Measurements from ENCODE around the gene NOP9.
A peak's percentile ranks its signal among the peaks of the same experiment; 100 is the strongest.

Gene NOP9

DNA sequence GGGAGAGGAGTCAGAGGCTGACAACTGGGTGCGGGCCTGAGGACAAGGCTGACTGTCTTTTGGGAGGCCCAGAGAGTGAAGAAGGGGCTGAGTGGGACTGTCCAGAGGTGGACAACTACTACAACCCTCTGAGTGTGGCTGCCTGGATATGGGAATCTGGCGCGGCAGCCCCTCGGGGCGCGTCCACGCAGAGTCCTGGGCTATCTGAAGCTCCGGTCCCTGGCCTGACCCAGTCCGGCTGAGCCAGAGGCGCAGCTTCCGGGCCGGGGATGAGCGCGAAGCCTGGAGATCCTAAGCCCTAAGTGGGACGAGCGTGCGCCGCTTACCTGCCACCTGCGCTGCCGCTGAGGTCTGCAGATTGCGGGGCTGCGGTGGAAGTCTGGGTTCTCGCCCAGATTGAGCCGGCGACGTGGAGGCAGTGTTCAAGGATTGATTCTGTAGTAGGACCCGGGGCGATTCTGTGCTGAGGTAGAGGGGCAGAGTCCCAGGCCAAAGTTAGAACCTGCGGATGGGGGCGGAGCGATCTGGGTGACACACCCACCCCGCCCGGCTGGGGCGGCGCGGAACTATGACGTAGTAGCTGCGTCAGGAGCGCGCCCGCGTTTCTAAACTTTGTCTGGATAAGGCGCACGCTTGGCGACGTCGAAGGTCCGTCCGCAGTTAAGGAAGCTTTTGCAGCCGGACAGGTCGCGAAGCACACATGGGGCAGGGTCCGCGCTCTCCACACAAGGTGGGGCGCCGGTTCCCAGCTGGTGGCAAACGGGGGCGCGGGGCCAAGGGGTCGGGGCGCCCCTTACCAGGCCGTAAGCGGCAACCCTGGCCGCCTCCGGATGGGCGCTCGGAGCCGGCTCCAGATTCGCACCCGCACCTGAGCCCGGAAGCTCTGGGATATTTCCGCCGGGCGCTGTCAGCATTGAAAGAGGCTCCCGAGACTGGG is at the start of gene NOP9, which contains the start of gene DHRS1:
NOP9 (plus strand) TSS at position 596 of the 937 bp plus-strand sequence; CDS start at position 701, 105 bp downstream.
DHRS1 (minus strand) TSS at position 526 of the 937 bp plus-strand sequence. CDS start 674 bp downstream, outside the sequence.
- H3K4me3 ChIP-seq (ENCODE audit: low read depth, low read length), result peak within 1 kb of the TSS; percentile 50
- TF ChIP-seq CTCF (IDR thresholded peaks at IDR 0.05; ENCODE audit: borderline replicate concordance, insufficient read depth, low read depth, low read length), result no peak

DNA sequence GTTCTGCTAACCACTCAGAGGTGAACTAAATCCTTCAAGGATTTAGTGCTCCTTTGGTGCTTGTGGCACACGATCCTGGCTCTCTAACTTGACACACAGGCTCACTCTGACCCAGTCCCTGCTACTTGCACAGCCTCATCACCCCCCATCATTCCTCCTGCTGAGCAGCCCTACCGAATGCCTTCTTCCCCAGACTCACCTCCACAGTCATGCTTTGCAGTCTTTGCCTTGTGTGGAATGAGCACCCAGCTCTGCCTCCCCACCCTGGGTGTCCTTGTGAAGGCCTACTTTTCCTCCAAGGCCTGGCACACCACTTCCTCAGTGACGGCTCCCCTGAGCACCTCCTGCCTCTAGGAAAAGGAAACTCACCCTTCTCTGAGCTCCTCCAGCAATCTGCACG is 49.3 kb upstream of the NOP9 start:
- TF ChIP-seq CTCF (IDR thresholded peaks at IDR 0.05; ENCODE audit: borderline replicate concordance, insufficient read depth, low read depth, low read length), result no peak
- no peak overlapping the region for H3K4me3 ChIP-seq (ENCODE audit: low read depth, low read length)

DNA sequence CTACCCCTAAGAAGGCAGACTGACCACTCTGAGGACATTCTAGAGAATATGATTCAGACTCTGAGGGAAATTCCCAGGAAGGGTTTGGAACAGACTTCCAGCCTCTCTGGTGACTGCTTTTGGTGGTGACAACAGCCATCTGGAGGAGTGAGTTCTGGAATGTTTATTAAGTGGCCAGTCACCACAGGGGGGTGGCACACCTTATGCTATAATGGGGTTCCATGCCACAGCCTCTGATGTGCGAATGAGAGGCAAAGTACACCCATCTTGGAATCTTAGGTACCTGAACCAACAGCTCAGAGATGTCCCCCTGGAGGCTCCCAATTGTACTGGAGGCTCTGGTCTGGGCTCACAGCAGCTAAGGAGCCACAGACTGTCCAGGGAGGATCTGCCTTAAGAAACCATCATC is 47.8 kb upstream of the NOP9 start:
- H3K4me3 ChIP-seq (ENCODE audit: low read depth, low read length), result no peak overlapping the region
- TF ChIP-seq CTCF (IDR thresholded peaks at IDR 0.05; ENCODE audit: borderline replicate concordance, insufficient read depth, low read depth, low read length), result no peak

GRCh38 chr14:24252289-24253124 is 47.1 kb upstream of the NOP9 start:
- no peak for TF ChIP-seq CTCF (IDR thresholded peaks at IDR 0.05; ENCODE audit: borderline replicate concordance, insufficient read depth, low read depth, low read length)
- H3K4me3 ChIP-seq (ENCODE audit: low read depth, low read length), result no peak overlapping the region

DNA sequence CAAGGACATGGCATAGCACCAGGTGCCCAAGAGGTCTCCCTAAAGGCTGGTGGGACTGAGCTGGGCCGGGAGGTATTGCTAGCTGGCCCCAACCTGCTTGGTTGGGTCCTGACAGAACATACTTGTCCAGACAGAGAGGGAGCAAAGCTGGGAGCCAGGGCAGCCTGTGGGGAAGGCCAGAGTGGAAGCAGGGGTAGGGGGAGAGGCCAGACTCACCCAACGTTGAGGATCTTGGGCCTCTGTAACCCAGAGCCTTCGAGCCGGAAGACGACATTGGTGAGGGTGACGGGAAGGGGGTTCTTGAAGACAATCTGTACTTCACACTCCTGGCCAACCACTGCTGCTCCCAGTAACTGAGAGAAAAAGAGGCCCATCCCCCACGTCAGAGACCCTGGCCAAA is 45.7 kb upstream of the NOP9 start:
- no peak for TF ChIP-seq CTCF (IDR thresholded peaks at IDR 0.05; ENCODE audit: borderline replicate concordance, insufficient read depth, low read depth, low read length)
- H3K4me3 ChIP-seq (ENCODE audit: low read depth, low read length), result no peak overlapping the region

DNA sequence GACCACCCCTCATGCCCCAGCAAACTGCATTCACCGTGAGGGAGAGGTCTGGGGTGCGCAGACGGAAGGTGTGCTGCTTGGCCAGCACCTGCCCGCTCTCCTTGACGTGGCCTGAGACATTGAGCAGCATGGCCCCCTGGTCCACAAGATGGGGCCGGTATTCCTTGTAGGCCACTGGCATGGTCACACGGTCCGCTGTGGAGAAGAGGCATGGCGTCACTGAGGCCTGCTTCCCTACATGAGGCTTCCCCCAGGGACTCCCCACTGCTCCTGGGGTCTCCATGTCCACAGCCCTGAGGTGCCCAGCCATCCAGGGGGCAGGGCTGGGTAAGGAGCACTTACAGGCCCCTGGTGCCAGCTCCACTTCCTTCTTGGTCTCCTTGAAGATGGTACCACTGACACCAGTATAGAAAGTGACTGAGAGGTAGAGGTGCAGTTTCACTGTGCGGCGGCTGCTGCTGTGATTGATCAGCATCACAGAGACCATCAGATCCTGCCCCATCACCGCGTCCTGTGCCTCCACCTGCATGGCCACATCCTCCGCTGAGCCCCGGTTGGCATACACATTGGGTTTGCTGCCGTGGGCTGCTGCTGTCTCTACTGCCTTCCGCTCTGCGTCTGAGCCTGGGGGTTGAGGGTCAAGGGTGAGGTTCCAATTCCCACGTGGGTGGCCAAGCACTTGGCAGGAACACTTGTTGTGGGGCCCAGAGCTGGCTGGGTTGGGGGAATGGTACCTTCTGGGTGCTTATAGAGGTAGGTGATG is 44.8 kb upstream of the NOP9 start:
- no peak overlapping the region for H3K4me3 ChIP-seq (ENCODE audit: low read depth, low read length)
- TF ChIP-seq CTCF (IDR thresholded peaks at IDR 0.05; ENCODE audit: borderline replicate concordance, insufficient read depth, low read depth, low read length), result no peak
